Bone marrow (tissue), 2 donors: ENCODE measurements around the gene ARHGAP35.
"Not testable (repeated sequence)": the region's sequence is repeated elsewhere in the genome, so short reads cannot be mapped to it uniquely, and the experiment has no call there.

ENCODE experiments used
- DNase-seq, 2 donors: peaks; one replicate each; lab custom pipeline; 2025; lab: John Stamatoyannopoulos, UW

ARHGAP35 gene

DNA sequence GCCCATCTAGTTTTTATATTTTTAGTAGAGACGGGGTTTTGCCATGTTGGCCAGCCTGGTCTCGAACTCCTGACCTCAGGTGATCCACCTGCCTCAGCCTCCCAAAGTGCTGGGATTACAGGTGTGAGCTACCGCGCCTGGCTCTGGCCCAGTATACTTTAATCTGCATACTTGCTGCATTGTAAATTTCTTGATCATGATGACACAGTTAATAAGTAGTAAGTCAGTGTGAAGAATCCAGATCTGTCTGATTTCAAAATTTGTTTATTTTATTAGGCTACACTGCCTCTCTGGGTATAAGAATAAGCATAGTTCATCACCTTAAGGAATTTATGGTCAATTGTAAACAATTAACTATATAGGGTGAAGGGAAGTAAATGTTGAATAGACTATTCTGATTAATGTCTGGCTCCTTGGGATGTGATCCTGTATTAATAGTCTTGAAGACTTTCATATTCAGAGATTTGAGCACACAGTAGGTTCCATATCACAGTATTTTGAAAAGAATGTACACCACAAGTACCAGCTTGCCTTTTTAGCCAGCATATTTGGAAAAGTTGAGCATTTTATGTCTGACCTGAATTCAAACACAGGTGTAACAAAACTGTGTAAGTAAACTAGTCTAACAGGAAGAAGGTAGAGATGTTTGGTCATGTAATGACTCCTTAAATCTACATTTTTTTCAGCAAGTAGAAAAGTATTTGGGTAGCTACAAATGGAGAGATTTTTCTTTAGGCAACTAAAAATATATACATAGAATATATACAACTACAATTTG is 7.4 kb downstream of the ARHGAP35 start:
- DNase-seq: no peak

- not testable (repeated sequence) for DNase-seq
Measured at GRCh38 chr19:46871173-46871572, 10.4 kb downstream of the ARHGAP35 start.

DNA sequence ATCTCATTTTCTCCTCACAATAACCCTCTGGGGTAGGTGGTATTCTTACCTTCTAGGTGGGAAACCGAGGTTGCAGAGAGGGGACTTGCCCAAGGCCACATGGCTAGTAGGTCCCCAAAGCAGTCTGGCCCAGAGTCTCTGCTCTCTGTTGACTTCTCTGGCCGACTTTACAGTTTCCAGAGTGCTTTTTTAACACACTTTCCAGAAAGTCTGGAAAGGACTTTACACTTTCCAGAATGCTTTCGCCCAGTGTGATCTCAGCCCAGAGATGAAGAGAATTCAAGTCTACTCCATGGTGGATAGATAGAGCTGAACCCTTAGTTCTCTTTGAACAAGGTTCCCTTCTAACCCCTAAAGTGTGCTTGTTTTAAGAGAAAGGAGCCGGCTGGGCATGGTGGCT is 12.2 kb downstream of the ARHGAP35 start:
- DNase-seq: no peak

DNA sequence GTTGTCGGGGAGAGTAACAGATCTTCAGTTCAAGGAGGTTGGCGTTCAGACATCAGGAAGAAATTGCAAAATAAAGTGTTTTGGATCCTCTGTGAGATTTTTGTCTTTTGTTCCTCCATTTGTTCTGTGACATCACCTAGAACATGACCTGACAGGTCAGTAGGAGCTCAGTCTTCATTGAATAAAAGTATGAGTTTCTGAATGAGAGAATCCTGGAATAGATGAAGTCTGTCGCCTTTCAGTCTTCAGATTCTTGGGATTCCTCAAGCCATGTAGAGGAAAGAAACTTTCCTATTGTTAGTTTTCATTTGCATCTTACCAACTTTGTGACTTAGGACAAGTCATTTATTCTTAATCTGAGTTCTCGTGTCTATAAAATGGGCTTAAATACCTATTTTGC is 14.4 kb downstream of the ARHGAP35 start:
- no peak for DNase-seq

GRCh38 chr19:46875657-46876056 is 14.9 kb downstream of the ARHGAP35 start:
- no peak for DNase-seq

DNA sequence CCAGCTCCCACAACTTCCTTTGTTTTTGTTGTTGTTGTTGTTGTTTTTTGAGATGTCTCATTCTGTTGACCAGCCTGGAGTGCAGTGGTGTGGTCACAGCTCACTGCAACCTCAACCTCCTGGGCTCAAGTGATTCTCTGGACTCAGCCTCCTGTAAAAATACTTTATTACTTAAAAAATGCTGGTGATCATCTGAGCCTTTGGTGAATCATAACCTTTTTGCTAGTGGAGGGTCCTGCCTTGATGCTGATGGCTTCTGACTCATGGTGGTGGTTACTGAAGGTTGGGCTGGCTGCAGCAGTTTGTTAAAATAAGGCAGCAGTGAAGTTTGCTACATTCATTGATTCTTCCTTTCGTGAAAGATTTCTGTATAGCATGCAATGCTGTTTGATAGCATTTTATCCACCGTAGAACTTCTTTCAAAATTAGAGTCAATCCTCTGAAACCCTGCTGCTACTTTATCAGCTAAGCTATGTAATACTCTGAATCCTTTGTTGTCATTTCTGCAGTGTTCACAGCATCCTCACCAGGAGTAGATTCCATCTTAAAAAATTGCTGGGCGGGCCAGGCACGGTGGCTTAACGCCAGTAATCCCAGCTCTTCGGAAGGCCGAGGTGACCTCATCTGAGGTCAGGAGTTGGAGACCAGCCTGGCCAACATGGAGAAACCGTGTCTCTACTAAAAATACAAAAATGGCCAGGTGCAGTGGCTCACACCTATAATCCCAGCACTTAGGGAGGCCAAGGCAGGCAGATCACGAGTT is 18.0 kb downstream of the ARHGAP35 start:
- peak in 1 of 2 donors; percentile 12 for DNase-seq

DNA sequence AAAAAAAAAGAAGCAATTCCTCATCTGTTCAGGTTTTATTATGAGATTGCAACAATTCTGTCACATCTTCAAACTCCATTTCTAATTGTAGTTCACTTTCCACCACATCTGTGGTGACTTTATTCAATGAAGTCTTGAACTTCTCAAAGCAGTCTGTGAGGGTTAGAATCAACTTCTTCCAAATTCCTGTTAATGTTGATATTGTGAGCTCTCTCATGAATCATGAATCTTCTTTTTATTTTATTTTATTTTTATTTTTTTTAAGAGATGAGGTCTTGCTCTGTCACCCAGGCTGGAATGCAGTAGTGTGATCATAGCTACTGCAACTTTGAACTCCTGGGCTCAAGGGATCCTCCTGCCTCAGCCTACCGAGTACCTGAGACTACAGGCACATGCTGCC is 19.6 kb downstream of the ARHGAP35 start:
- no peak for DNase-seq

GRCh38 chr19:46881092-46881491 is 20.3 kb downstream of the ARHGAP35 start:
- no peak for DNase-seq

DNA sequence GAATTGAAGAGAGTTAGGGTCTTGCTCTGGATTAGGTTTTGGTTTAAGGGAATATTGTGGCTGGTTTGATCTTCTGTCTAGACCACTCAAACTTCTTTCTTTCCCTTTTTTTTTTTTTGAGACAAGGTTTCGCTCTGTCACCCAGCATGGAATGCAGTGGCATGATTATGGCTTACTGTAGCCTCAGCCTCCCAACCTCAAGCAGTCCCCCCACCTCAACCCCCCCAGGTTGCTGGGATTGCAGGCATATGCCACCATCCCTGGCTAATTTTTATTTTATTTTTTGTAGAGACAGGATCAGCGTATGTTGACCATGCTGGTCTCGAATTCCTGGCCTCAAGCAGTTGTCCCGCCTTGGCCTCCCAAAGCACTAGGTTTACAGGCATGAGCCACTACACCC is 21.2 kb downstream of the ARHGAP35 start:
- no peak for DNase-seq

DNA sequence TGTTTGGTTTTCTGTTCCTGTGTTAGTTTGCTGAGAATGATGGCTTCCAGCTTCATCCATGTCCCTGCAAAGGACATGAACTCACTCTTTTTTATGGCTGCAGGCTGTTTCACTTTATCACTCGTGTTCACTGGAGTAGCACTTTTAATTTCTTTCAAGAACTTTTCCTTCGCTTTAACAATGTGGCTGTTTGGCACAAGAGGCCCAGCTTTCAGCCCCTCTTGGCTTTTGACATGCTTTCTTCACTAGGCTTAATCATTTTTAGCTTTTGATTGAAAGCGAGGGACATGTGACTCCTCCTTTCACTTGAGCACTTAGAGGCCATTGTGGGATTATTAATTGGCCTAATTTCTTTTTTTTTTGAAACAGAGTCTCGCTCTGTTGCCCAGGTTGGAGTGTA is 22.0 kb downstream of the ARHGAP35 start:
- not testable (repeated sequence) for DNase-seq

DNA sequence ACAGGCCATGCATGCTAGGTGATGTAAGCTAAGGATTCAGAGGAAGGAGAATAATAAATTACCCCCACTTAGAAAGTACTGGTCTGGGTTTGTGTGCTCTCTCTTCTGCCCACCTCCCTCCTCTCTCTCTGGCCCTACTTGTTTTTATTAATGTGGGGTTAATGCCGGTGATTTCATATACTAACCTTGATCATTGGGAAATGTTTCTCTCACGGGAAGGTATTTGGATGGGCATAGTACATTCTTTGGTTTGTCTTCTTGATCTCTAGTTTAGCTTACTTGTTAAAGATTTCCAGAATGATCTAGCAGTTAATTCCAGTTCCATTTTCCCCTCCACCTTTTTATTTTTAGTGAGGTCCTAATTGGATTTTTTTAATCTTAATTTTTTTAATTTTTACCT is 24.6 kb downstream of the ARHGAP35 start:
- DNase-seq: no peak

- DNase-seq: no peak
Measured at GRCh38 chr19:46886546-46887239, 25.9 kb downstream of the ARHGAP35 start.

DNA sequence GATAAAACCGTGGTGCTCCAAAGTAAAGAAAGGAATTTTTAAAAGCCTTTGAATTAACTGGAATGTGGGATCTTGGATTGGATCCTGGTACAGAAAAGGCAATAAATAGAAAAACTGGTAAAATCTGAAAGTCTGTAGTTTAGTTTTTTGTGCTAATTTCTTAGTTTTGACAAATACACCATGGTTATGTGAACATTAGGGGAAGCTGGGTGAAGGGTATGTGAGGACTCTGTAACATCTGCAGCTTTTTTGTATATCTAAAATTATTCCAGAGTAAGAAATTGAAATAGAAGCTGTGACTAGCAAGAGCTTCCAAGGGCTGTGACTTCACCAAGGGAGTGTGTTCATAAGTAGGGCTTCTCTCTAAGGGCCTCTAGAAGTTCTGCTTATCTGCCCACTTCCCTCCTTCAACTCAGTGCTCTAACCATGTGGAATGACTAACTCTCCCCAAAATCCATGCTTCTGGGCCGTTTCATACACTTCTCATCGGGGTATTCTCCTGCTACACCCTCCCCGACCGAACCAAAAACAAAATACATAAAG is 26.5 kb downstream of the ARHGAP35 start:
- DNase-seq: no peak

DNA sequence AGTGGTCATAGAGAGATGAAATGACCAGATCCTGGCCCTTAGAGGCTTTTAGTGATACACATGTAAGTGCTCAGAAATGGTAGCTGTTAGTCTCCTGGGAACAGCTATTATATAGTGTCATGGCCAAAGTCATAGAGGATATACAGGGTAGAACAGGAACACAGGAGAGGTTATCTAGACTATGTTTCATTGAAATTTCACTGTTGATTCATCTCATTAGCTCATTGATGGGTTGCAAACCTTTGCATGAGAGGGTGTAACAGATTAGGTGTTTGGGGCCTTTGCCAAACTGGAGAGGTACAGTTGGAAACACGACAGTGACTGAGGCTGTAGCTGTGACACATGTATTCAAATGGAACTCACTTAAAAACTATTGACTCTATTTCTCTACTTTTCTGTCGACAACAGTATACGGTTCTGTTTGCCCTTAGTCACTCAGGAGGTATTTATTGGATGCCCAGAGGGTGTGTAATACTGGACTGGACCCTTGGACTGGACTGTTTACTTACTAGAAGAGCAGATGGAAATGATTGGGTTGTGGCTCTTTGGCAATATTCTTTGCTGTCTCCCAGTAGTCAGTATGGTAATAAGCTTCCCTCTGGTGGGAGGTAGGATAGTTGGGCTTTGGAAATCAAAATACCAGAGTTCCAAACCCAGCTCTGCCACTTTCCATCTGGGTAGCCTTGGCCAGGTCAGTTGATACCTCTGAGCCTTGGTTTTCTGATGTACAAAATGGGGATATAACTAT is 29.8 kb downstream of the ARHGAP35 start:
- no peak for DNase-seq

GRCh38 chr19:46892252-46893179 is 31.7 kb downstream of the ARHGAP35 start:
- DNase-seq: no peak

- DNase-seq: no peak
Measured at GRCh38 chr19:46896076-46896794, 35.4 kb downstream of the ARHGAP35 start.

- no peak for DNase-seq
Measured at GRCh38 chr19:46898731-46899130, 37.9 kb downstream of the ARHGAP35 start.

- no peak for DNase-seq
Measured at GRCh38 chr19:46900341-46900740, 39.5 kb downstream of the ARHGAP35 start.

- DNase-seq: no peak
Measured at GRCh38 chr19:46901701-46902401, 41.1 kb downstream of the ARHGAP35 start.
